GM12873 (cell line): Measurements from ENCODE around the gene TMEM271.

ENCODE experiments used
- TF ChIP-seq, protein P1 (sequence below): IDR thresholded peaks from 2 replicates; pipeline ENCODE4 v1.5.1; 2012; ENCODE audit warnings: low read depth, mild to moderate bottlenecking, moderate library complexity, low read length, control low read depth; ENCODE audit not compliant: insufficient read depth; ENCODE audit errors: missing control alignments

TMEM271 gene

DNA sequence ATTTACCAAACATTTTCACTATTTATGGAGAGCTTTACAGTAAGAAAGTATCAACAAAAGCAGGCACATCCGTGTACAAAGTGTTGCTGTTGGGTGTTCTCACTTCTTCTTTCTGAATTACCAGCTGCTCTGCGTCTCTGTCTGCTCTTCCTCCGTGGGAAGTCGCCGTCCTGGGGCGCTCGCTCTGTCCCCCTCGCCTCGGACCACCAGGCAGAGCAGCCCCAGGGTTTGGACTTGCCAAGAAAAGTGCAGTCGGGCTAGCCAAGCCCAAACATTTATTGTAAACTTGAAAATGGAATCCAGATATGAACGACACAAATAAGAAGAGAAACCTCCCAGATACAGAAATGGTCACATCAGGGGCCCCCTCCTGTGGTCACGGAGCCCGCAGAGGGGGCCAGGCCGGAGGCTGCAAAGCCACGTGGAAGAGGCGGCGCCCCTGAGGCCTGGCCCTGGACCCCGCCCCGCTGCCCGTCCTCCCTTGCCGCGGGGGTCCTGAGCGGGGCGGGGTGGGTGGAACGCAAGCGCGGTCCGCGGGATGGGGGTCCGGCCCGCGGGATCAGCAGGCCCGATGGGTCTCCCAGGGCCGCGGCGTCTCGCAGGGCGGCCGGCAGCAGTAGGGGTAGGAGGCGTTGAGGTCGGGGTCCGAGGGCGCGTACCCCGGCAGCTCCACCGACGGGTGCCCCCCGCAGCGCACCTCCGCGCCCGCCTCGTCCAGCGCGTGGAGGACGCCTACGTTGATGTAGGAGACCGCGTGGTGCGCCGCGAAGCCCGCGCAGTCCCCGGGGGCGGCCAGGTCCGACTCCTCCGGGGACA is 1.5 kb downstream of the TMEM271 start:
- TF ChIP-seq, protein P1, sequence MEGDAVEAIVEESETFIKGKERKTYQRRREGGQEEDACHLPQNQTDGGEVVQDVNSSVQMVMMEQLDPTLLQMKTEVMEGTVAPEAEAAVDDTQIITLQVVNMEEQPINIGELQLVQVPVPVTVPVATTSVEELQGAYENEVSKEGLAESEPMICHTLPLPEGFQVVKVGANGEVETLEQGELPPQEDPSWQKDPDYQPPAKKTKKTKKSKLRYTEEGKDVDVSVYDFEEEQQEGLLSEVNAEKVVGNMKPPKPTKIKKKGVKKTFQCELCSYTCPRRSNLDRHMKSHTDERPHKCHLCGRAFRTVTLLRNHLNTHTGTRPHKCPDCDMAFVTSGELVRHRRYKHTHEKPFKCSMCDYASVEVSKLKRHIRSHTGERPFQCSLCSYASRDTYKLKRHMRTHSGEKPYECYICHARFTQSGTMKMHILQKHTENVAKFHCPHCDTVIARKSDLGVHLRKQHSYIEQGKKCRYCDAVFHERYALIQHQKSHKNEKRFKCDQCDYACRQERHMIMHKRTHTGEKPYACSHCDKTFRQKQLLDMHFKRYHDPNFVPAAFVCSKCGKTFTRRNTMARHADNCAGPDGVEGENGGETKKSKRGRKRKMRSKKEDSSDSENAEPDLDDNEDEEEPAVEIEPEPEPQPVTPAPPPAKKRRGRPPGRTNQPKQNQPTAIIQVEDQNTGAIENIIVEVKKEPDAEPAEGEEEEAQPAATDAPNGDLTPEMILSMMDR, result no peak

DNA sequence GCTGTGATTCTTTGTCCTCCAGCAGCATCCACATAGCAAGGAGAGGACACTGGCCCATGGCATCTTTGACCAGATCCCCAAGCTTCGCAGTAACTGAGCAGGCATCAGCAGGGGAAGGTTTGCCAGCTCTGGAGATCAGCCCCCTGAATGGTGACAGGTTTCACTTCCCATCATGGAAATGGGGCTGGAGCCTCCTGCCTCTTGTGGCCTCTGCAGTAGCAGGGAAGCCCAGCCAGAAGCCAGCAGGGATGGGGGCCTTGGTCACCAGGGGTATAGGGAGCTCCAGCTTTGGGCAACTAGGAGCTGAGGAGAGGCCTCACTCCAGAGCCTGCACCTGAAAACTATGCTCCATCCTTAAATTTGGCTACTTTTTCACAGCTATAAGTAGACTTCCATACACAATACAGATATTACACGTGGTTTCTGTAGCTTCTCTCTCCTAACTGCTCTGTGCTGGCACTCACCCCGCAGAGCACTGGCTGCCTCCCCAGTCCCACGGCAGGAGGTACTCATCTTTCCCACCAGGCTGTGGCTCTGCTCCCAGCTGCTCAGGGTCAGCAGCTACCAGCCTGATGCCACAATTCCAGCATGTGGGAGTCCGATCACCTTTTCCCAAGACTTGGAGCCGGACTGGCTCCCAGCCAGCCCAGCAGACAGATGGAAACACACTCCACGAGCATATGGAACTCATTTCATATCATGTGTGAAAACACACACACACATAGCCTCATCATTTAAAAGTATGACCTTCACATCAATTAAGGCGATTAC is 2.8 kb downstream of the TMEM271 start:
- TF ChIP-seq, protein P1, result no peak

DNA sequence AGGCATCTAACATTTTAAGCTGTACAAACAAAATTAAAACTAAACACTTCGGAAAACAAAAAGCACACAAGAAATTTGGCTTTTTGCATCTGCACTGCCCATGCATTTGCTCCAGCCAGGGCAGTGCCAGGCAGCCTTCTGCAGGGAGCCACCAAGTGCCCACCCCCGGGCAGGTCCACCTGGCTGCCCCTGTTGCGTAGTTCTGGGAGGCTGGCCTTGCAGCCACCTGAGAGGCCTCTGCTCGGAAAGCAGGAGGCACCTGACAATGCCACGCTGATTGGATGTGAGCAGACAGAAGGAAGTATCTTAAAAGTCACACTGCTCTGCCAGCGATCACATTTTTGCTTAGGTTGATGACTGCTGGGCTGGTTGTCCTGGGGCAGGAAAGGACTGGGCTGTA is 3.5 kb downstream of the TMEM271 start:
- TF ChIP-seq, protein P1, result no peak

DNA sequence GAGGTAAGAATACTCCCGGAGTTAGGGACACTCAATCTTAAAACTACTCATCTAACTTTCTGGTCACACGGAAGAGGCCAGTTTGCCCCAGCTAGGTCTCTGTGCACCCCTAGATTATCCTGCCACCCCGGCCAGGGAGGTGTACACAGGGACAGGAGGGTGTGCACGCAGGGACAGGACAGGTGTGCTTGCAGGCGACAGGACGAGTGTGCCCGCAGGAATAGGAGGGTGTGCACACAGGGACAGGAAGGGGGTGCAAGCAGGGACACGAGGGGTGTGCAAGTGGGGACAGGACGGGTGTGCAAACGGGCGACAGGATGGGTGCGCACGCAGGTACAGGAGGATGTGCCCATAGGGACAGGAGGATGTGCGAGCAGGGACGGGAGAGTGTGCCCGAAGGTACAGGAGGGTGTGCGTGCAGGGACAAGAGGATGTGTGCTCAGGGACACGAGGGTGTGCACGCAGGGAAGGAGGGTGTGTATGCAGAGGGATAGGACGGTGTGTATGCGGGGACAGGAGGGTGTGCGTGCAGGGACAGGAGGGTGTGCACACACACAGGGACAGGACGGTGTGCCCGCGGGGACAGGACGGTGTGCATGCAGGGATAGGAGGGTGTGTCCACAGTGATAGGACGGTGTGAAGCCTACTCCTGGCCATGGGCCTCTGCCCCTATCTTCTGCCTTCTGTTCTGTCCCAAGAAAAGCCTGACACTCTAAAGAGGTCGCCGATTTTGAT is 4.1 kb downstream of the TMEM271 start:
- TF ChIP-seq, protein P1, result no peak

DNA sequence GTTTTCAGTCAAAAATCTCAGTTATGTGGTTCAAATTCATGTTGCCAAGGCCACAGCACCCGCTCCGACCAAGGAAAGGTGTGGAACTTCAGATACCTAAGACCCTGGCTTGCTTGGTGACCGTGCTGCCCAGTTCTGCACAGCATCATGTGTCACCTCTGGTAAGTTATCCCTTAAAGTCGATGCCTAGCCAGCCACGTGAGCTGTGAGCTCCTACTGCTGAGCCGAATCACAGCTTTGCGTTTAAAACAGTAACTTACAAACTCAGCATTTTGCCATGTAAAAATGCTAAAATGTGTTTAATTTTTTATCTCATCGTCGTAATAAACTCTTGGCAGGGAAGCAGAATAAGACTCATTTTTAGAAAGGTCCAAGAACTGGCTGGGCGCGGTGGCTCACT is 5.3 kb downstream of the TMEM271 start:
- TF ChIP-seq, protein P1, result no peak

DNA sequence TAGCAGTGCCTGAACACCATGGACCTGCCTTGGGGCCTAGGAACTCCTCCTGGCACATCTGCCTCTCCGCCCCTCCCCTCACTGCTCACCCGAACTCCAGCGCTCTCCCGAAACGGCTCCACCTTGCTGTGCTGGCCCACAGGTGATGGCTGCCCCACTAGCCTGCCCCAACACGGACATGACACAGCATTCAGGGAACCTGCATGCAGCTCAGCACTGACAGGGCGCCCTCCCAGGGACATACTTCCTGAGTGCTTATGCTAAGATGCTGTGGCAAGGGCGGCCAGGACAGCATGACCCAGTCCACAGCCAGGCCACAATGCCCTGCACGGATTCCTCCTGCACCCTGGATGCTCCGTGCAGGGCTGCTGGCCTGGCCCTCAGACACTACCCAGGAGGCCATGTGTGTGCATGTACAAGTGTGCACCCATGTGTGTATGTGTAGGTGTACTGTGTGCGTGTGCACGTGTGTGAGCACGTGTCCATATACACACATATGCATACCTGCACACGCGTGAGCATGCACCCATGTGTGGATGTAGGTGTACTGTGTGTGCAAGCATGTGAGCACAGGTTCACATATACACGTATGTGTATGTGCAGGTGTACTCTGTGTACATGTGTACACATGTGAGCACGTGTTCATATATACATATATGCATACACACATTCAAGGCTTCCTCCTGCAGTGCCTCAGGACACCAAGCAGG is 6.0 kb downstream of the TMEM271 start:
- TF ChIP-seq, protein P1, result no peak
